Endodermal cell (in vitro differentiated cells): ENCODE data around the gene NECTIN4. TPM values are rescaled to one million over a fixed set of nuclear protein-coding genes. Genes with fewer than 3 reads are reported as not detected.
A peak's percentile ranks its signal among the peaks of the same experiment; 100 is the strongest.

ENCODE experiments used
- DNase-seq: peaks from one replicate; pipeline ENCODE4 v3.0.0-alpha.2; 2017
- H3K27ac ChIP-seq: 2 replicates; pipeline ENCODE4 v1.5.1; 2013; ENCODE audit warnings: mild to moderate bottlenecking, low read depth, low read length, moderate library complexity
- H3K27me3 ChIP-seq: 2 replicates; pipeline ENCODE4 v1.6.1; 2013; ENCODE audit warnings: mild to moderate bottlenecking, low read length, moderate library complexity; ENCODE audit not compliant: insufficient read depth, control insufficient read depth, poor library complexity, severe bottlenecking
- H3K36me3 ChIP-seq: 2 replicates; pipeline ENCODE4 v1.7.0; 2013; ENCODE audit warnings: mild to moderate bottlenecking, low read length, moderate library complexity; ENCODE audit not compliant: control insufficient read depth, insufficient read depth
- H3K4me1 ChIP-seq: one replicate; pipeline ENCODE4 v1.7.0; 2013; ENCODE audit warnings: low read length; ENCODE audit not compliant: control insufficient read depth, insufficient read depth
- H3K4me3 ChIP-seq: 2 replicates; pipeline ENCODE4 v1.5.1; 2013; ENCODE audit warnings: mild to moderate bottlenecking, low read length, moderate library complexity
- H3K9ac ChIP-seq: 2 replicates; pipeline ENCODE4 v1.6.1; 2013; ENCODE audit warnings: mild to moderate bottlenecking, low read length, moderate library complexity; ENCODE audit not compliant: poor library complexity, severe bottlenecking; ENCODE audit errors: extremely low read depth
- H3K9me3 ChIP-seq: 2 replicates; pipeline ENCODE4 v1.6.1; 2013; ENCODE audit warnings: mild to moderate bottlenecking, low read length, moderate library complexity; ENCODE audit not compliant: control insufficient read depth
- H3K27ac Mint-ChIP-seq: 2 replicates; pipeline ENCODE4 v1.8.0; 2020; ENCODE audit warnings: mixed read lengths
- H3K27me3 Mint-ChIP-seq: 2 replicates; pipeline ENCODE4 v1.8.0; 2021; ENCODE audit warnings: mild to moderate bottlenecking, mixed read lengths; ENCODE audit not compliant: insufficient read depth
- H3K36me3 Mint-ChIP-seq: 2 replicates; pipeline ENCODE4 v1.8.0; 2020; ENCODE audit warnings: low read depth, mixed read lengths
- H3K4me1 Mint-ChIP-seq: 2 replicates; pipeline ENCODE4 v1.8.0; 2020; ENCODE audit warnings: mixed read lengths
- H3K4me3 Mint-ChIP-seq: 2 replicates; pipeline ENCODE4 v1.8.0; 2020; ENCODE audit warnings: mild to moderate bottlenecking, moderate library complexity, mixed read lengths
- H3K9me3 Mint-ChIP-seq: 2 replicates; pipeline ENCODE4 v1.8.0; 2020; ENCODE audit warnings: mild to moderate bottlenecking, mixed read lengths
- WGBS, 2 experiments: methylation state at CpG; one replicate each; pipeline versions ENCODE4 v1.1.5 to v1.1.7; 2013; ENCODE audit warnings: missing lambda C conversion rate in 2 of 2, mixed read lengths in 1 of 2; ENCODE audit not compliant: insufficient coverage in 1 of 2, insufficient read length in 1 of 2; 5-methylcytosine and 5-hydroxymethylcytosine counted together
- total RNA-seq, 2 donors: library from RNA; stranded (reverse); fragmentation: NEBNext Ultra II Directional in 1 of 2; extraction: Animal tissue kit (Norgen Biotek cat#: 25700) in 1 of 2; gene quantifications; 2 replicates in 1 of 2; 3 replicates in 1 of 2; pipeline ENCODE4 v1.2.1, GENCODE V29; 2021
- TF ChIP-seq, protein P1 (sequence below): fragments of 200-600 bp; sonication (generic); conservative IDR thresholded peaks from 2 replicates; pipeline ENCODE4 v1.5.0; 2021; ENCODE audit warnings: antibody characterized with exemption, mild to moderate bottlenecking

The NECTIN4 gene
- total RNA-seq, 2 donors from 2014 or later = not detected

DNA sequence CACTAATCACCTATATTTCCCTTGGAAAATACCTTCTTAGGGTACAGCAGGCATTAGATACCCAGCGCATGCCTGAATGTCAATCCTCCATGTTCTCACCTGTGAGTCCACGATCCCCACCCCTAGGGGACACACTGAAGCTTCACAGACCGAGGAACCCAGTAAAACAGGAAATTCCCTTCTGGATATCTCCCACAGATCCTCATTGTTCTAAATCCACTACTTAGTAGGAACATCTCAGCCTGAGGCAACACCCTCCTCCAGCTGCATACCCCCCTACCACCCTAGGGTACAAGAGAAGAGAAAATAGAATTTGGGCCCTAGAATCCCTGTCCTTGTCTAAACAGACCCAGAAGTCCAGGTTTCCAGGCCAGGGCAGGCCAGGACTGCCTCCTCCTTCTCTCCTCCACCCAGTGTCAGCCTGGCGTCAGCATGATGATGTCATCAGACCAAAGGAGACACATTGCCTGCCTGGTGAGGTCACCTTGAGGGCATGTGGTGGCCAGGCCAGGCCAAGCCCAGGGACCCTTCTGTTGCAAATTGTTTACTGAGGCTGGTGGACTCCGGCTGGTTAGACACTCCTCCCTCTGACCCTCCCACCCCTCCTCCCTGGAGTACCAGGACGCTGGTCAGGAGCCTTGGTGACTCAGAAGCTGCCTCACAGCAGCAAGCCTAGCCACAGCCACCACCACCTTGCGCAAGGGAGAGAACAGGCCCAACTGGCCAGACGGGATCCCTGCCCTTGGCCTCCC is 6.2 kb downstream of the NECTIN4 start:
- DNase-seq = peak; percentile 75
- no peak overlapping the region for H3K9ac ChIP-seq
- no peaks in the 10 kb centered on the region for H3K36me3 ChIP-seq
- TF ChIP-seq, protein P1, sequence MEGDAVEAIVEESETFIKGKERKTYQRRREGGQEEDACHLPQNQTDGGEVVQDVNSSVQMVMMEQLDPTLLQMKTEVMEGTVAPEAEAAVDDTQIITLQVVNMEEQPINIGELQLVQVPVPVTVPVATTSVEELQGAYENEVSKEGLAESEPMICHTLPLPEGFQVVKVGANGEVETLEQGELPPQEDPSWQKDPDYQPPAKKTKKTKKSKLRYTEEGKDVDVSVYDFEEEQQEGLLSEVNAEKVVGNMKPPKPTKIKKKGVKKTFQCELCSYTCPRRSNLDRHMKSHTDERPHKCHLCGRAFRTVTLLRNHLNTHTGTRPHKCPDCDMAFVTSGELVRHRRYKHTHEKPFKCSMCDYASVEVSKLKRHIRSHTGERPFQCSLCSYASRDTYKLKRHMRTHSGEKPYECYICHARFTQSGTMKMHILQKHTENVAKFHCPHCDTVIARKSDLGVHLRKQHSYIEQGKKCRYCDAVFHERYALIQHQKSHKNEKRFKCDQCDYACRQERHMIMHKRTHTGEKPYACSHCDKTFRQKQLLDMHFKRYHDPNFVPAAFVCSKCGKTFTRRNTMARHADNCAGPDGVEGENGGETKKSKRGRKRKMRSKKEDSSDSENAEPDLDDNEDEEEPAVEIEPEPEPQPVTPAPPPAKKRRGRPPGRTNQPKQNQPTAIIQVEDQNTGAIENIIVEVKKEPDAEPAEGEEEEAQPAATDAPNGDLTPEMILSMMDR = peak; percentile 16
- Mint-ChIP-seq H3K4me1 (peaks cover 30% of the 10 kb centered on the region), H3K36me3 (no peaks in the 10 kb centered on the region), H3K9me3 (no peaks in the 10 kb centered on the region), H3K27me3 (peaks cover 6% of the 10 kb centered on the region), H3K27ac (peak overlapping the region; percentile 58), H3K4me3 (no peak overlapping the region)
- H3K27me3 ChIP-seq = no peaks in the 10 kb centered on the region
- WGBS, 2 experiments = 75 to 87% methylated on average over 6 to 8 of the region's 8 CpGs
- no peaks in the 10 kb centered on the region for H3K9me3 ChIP-seq
- no peak overlapping the region for H3K4me3 ChIP-seq
- no peak overlapping the region for H3K27ac ChIP-seq
- peaks cover 6% of the 10 kb centered on the region for H3K4me1 ChIP-seq

DNA sequence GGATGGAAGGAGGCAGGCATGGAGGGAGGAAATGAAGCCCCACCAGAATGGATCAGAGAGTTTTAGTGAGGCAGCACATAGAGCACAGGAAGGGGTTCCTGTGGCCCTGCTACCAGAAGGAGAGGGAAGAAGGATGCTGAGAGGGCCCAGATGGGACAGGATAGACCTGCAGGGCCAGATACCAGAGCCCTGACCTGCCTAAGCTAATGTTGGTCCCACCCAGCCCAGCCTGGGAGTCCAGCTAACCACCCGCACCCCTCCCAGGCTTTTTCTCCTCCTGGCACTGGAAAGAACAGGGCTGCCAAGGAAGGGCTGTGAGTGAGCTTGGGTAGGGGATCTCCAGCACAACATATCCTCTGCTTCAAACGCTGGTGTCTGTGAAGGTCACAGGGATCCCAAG is 6.9 kb downstream of the NECTIN4 start:
- no peaks in the 10 kb centered on the region for H3K9me3 ChIP-seq
- 95 to 100% methylated on average over 1 to 2 of the region's 2 CpGs for WGBS, 2 experiments
- no peak overlapping the region for H3K27ac Mint-ChIP-seq

DNA sequence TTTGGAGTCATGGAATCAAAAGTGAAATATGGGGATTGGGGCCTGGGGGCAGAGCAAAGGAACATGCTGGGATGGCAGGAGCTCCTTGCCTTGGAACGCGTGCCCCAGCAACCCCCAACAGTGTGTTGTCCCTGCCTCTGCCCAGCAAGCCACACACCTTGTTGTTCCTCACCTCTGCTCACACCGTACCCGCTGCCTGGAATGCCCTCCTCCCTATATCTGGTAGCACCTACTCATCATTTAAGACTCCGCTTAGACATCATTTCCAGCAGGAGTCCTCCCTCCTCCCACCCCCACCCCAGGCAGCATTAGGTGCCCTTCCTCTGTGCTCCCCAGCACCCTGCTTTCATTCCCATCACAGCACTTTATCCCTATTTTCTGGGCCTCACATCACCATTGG is 7.8 kb downstream of the NECTIN4 start:
- no peaks in the 10 kb centered on the region for H3K27me3 ChIP-seq
- TF ChIP-seq, protein P1 = no peak
- Mint-ChIP-seq H3K4me1 (peaks cover 30% of the 10 kb centered on the region), H3K4me3 (no peak overlapping the region), H3K9me3 (no peaks in the 10 kb centered on the region), H3K36me3 (no peaks in the 10 kb centered on the region), H3K27ac (no peak overlapping the region), H3K27me3 (peaks cover 3% of the 10 kb centered on the region)
- DNase-seq = no peak
- no peak overlapping the region for H3K27ac ChIP-seq
- no peaks in the 10 kb centered on the region for H3K9me3 ChIP-seq
- no peak overlapping the region for H3K9ac ChIP-seq
- peaks cover 6% of the 10 kb centered on the region for H3K4me1 ChIP-seq
- H3K36me3 ChIP-seq = no peaks in the 10 kb centered on the region
- no peak overlapping the region for H3K4me3 ChIP-seq
- WGBS, 2 experiments = 53 to 77% methylated on average over 3 to 5 of the region's 5 CpGs

More for the DNA sequence above, 6.9 kb downstream of the NECTIN4 start:
- Histone ChIP-seq H3K9ac (no peak overlapping the region), H3K4me3 (no peak overlapping the region), H3K27ac (no peak overlapping the region), H3K27me3 (no peaks in the 10 kb centered on the region), H3K36me3 (no peaks in the 10 kb centered on the region), H3K4me1 (peaks cover 6% of the 10 kb centered on the region)
- TF ChIP-seq, protein P1 = no peak
- no peak overlapping the region for H3K4me3 Mint-ChIP-seq
- H3K36me3 Mint-ChIP-seq = no peaks in the 10 kb centered on the region
- DNase-seq = no peak
- peaks cover 6% of the 10 kb centered on the region for H3K27me3 Mint-ChIP-seq
- peaks cover 30% of the 10 kb centered on the region for H3K4me1 Mint-ChIP-seq
- H3K9me3 Mint-ChIP-seq = no peaks in the 10 kb centered on the region
